ENCODE data around the gene UNC93A.

Gene UNC93A

GRCh38 chr6:167350275-167350696 is 59.2 kb downstream of the UNC93A start:
- no peak for ATAC-seq

More at GRCh38 chr6:167350275-167350696, 59.2 kb downstream of the UNC93A start:
- TF ChIP-seq TSHZ2 (CRISPR knock-in tag; IDR thresholded peaks at IDR 0.05) (no peak), POU6F1 (CRISPR knock-in tag; IDR thresholded peaks at IDR 0.05; ENCODE audit: borderline replicate concordance, low read depth) (no peak), OSR1 (CRISPR knock-in tag; IDR thresholded peaks at IDR 0.05) (no peak), ARNTL (CRISPR knock-in tag; IDR thresholded peaks at IDR 0.05; ENCODE audit: borderline replicate concordance, low read depth) (no peak), PATZ1 (CRISPR knock-in tag; IDR thresholded peaks at IDR 0.05; ENCODE audit: borderline replicate concordance) (no peak), ZFP3 (CRISPR knock-in tag; IDR thresholded peaks at IDR 0.05) (no peak), ZNF565 (CRISPR knock-in tag; conservative IDR thresholded peaks at IDR 0.05; ENCODE audit: low read depth) (no peak), CSRNP3 (CRISPR knock-in tag; IDR thresholded peaks at IDR 0.05) (no peak), BACH2 (CRISPR knock-in tag; IDR thresholded peaks at IDR 0.05; ENCODE audit: borderline replicate concordance) (no peak), ZNF8 (CRISPR knock-in tag; IDR thresholded peaks at IDR 0.05) (no peak), TCF4 (CRISPR knock-in tag; IDR thresholded peaks at IDR 0.05; ENCODE audit: borderline replicate concordance) (no peak), CREB5 (CRISPR knock-in tag; IDR thresholded peaks at IDR 0.05; ENCODE audit: low read depth) (no peak), ZNF70 (CRISPR knock-in tag; IDR thresholded peaks at IDR 0.05) (no peak), PPARA (CRISPR knock-in tag; IDR thresholded peaks at IDR 0.05; ENCODE audit: borderline replicate concordance) (no peak), TOX (CRISPR knock-in tag; IDR thresholded peaks at IDR 0.05; ENCODE audit: borderline replicate concordance) (no peak), GLIS3 (CRISPR knock-in tag; IDR thresholded peaks at IDR 0.05) (no peak), ZC3H10 (CRISPR knock-in tag; IDR thresholded peaks at IDR 0.05) (no peak)

Data from SK-N-SH treated with all-trans-retinoic acid at 6 μM for 48 hours (cell line).